GM12865 (cell line): ENCODE data around the gene AGPAT4.

Experiments
- DNase-seq: peaks from one replicate; pipeline ENCODE4 v3.0.0; 2010; ENCODE audit warnings: low read depth
- H3K4me3 ChIP-seq: 2 replicates; pipeline ENCODE4 v1.5.1; 2011; ENCODE audit warnings: mild to moderate bottlenecking, low read depth, low read length, control low read depth
- CTCF ChIP-seq: IDR thresholded peaks from 2 replicates; pipeline ENCODE4 v1.5.1; 2011; ENCODE audit warnings: low read length, control low read depth, low read depth, inconsistent platforms; ENCODE audit not compliant: insufficient read depth; ENCODE audit errors: missing control alignments

AGPAT4 gene

GRCh38 chr6:161279677-161280415 lies 6.0 kb upstream of the AGPAT4 start:
- no peak for TF ChIP-seq CTCF
- no peak overlapping the region for H3K4me3 ChIP-seq
- no peak for DNase-seq

- TF ChIP-seq CTCF: no peak
- no peak overlapping the region for H3K4me3 ChIP-seq
Measured at GRCh38 chr6:161276605-161277155, 2.8 kb upstream of the AGPAT4 start.

GRCh38 chr6:161274898-161275297 lies 1.0 kb upstream of the AGPAT4 start:
- H3K4me3 ChIP-seq: no peak overlapping the region

More at GRCh38 chr6:161276605-161277155, 2.8 kb upstream of the AGPAT4 start:
- DNase-seq: no peak

GRCh38 chr6:161274488-161274858 lies 612 bp upstream of the AGPAT4 start:
- DNase-seq: no peak
- TF ChIP-seq CTCF: no peak
- peak overlapping the region; percentile 67 for H3K4me3 ChIP-seq

More at GRCh38 chr6:161274898-161275297, 1.0 kb upstream of the AGPAT4 start:
- no peak for TF ChIP-seq CTCF
- no peak for DNase-seq

- DNase-seq: peak; percentile 51
- peak overlapping the region; percentile 67 for H3K4me3 ChIP-seq
- TF ChIP-seq CTCF: no peak
Measured at GRCh38 chr6:161273274-161273751, 548 bp downstream of the AGPAT4 start.

- H3K4me3 ChIP-seq: peak overlapping the region; percentile 67
- DNase-seq: no peak
- no peak for TF ChIP-seq CTCF
Measured at GRCh38 chr6:161272635-161273273, 1.1 kb downstream of the AGPAT4 start.
